ENCODE results near the gene TMEM151B. TPM values are rescaled to one million over a fixed set of nuclear protein-coding genes. Genes with fewer than 3 reads are reported as not detected.

The TMEM151B gene
- total RNA-seq, 1 experiment from 2014 or later = 9.9 TPM

- Histone ChIP-seq H3K4me3 (ENCODE audit: low read depth, low read length, poor library complexity, severe bottlenecking) (no peak overlapping the region), H3K36me3 (ENCODE audit: insufficient read depth, low read length, poor library complexity, severe bottlenecking) (no peaks in the 10 kb centered on the region), H3K4me1 (ENCODE audit: insufficient read depth, low read length, poor library complexity, severe bottlenecking) (peaks cover 25% of the 10 kb centered on the region), H3K27ac (ENCODE audit: low read depth, low read length, poor library complexity, severe bottlenecking) (no peak overlapping the region), H3K27me3 (replicated peaks; ENCODE audit: insufficient read depth, low read depth, low read length, poor library complexity) (no peaks in the 10 kb centered on the region), H3K9me3 (ENCODE audit: low read depth, low read length, poor library complexity, severe bottlenecking) (no peaks in the 10 kb centered on the region)
- no peak for DNase-seq (ENCODE audit: low spot score)
- ChIA-PET POLR2A (ENCODE audit: low non-redundant PET) (interaction anchor here (0.7 kb wide), 1 partner anchor 12 kb away, joined by 8 read pairs; no protein-coding TSS in a partner anchor), CTCF (interaction anchor here (0.6 to 0.7 kb wide), 2 partner anchors 20 to 21 kb away, joined by 4 read pairs; partner anchors contain the start of gene HSP90AB1)
- no TSS peak for BruUV-seq (replicated peaks)
- TF ChIP-seq EZH2 (IDR thresholded peaks at IDR 0.05; ENCODE audit: borderline replicate concordance, low read depth, low read length, poor library complexity, severe bottlenecking) = no peak
- TF ChIP-seq CTCF (conservative IDR thresholded peaks at IDR 0.05; ENCODE audit: low read depth, low read length) = no peak
- intact Hi-C loops (cut with micrococcal nuclease; ENCODE audit: unreplicated experiment) = loop anchor here (5.0 kb wide), 1 partner anchor 190 kb away; no protein-coding TSS in a partner anchor
Measured at GRCh38 chr6:44267252-44267651, 3.0 kb upstream of the TMEM151B start.

- Histone ChIP-seq H3K27ac (ENCODE audit: low read depth, low read length, poor library complexity, severe bottlenecking) (no peak overlapping the region), H3K36me3 (ENCODE audit: insufficient read depth, low read length, poor library complexity, severe bottlenecking) (no peaks in the 10 kb centered on the region), H3K9me3 (ENCODE audit: low read depth, low read length, poor library complexity, severe bottlenecking) (no peaks in the 10 kb centered on the region), H3K27me3 (replicated peaks; ENCODE audit: insufficient read depth, low read depth, low read length, poor library complexity) (no peaks in the 10 kb centered on the region), H3K4me3 (ENCODE audit: low read depth, low read length, poor library complexity, severe bottlenecking) (no peak overlapping the region), H3K4me1 (ENCODE audit: insufficient read depth, low read length, poor library complexity, severe bottlenecking) (peaks cover 25% of the 10 kb centered on the region)
- TF ChIP-seq EZH2 (IDR thresholded peaks at IDR 0.05; ENCODE audit: borderline replicate concordance, low read depth, low read length, poor library complexity, severe bottlenecking) (no peak), CTCF (conservative IDR thresholded peaks at IDR 0.05; ENCODE audit: low read depth, low read length) (peak; percentile 94)
- CTCF ChIA-PET = interaction anchor here (0.9 to 1.6 kb wide), 6 partner anchors 11 to 71 kb away, joined by 3 to 18 read pairs (median 10); partner anchors contain the start of gene AARS2
- BruUV-seq (replicated peaks) = no TSS peak
- peak; percentile 58 for DNase-seq (ENCODE audit: low spot score)
- intact Hi-C loops (cut with micrococcal nuclease; ENCODE audit: unreplicated experiment) = loop anchor here (1.0 to 5.0 kb wide), 3 partner anchors 37 to 189 kb away; no protein-coding TSS in a partner anchor
- POLR2A ChIA-PET (ENCODE audit: low non-redundant PET) = no interaction called here
Measured at GRCh38 chr6:44268095-44268628, 2.1 kb upstream of the TMEM151B start.

GRCh38 chr6:44269178-44269920 lies 901 bp upstream of the TMEM151B start:
- H3K4me1 ChIP-seq (ENCODE audit: insufficient read depth, low read length, poor library complexity, severe bottlenecking) = peaks cover 13% of the 10 kb centered on the region
- ChIA-PET POLR2A (ENCODE audit: low non-redundant PET) (no interaction called here), CTCF (interaction anchor here (0.7 to 1.7 kb wide), 3 partner anchors 36 to 1224 kb away, joined by 5 to 18 read pairs (median 5); no protein-coding TSS in a partner anchor)
- H3K27ac ChIP-seq (ENCODE audit: low read depth, low read length, poor library complexity, severe bottlenecking) = no peak overlapping the region
- no TSS peak for BruUV-seq (replicated peaks)
- TF ChIP-seq CTCF (conservative IDR thresholded peaks at IDR 0.05; ENCODE audit: low read depth, low read length) (no peak), EZH2 (IDR thresholded peaks at IDR 0.05; ENCODE audit: borderline replicate concordance, low read depth, low read length, poor library complexity, severe bottlenecking) (no peak)
- DNase-seq (ENCODE audit: low spot score) = no peak
- H3K4me3 ChIP-seq (ENCODE audit: low read depth, low read length, poor library complexity, severe bottlenecking) = no peak overlapping the region
- H3K27me3 ChIP-seq (replicated peaks; ENCODE audit: insufficient read depth, low read depth, low read length, poor library complexity) = no peaks in the 10 kb centered on the region
- H3K9me3 ChIP-seq (ENCODE audit: low read depth, low read length, poor library complexity, severe bottlenecking) = no peaks in the 10 kb centered on the region
- intact Hi-C loops (cut with micrococcal nuclease; ENCODE audit: unreplicated experiment) = loop anchor here (2.0 to 5.0 kb wide), 2 partner anchors 35 to 188 kb away; no protein-coding TSS in a partner anchor
- no peaks in the 10 kb centered on the region for H3K36me3 ChIP-seq (ENCODE audit: insufficient read depth, low read length, poor library complexity, severe bottlenecking)
